NCI-H82 treated with DMSO at 0.1 percent for 48 hours (cell line): Measurements from ENCODE around the gene RASGEF1C.

Source experiments
- DNase-seq: peaks from one replicate; lab custom pipeline; 2025; ENCODE audit not compliant: unreplicated experiment; lab: John Stamatoyannopoulos, UW

The RASGEF1C gene

GRCh38 chr5:180180421-180180820 is 28.6 kb downstream of the RASGEF1C start:
- no peak for DNase-seq

GRCh38 chr5:180179442-180180420 is 29.3 kb downstream of the RASGEF1C start:
- no peak for DNase-seq

- DNase-seq: no peak
Observed at GRCh38 chr5:180178531-180179441, 30.2 kb downstream of the RASGEF1C start.

GRCh38 chr5:180176191-180176590 is 32.8 kb downstream of the RASGEF1C start:
- no peak for DNase-seq

- no peak for DNase-seq
Observed at GRCh38 chr5:180175015-180175431, 34.0 kb downstream of the RASGEF1C start.

GRCh38 chr5:180174587-180174972 is 34.4 kb downstream of the RASGEF1C start:
- DNase-seq: no peak

- no peak for DNase-seq
Observed at GRCh38 chr5:180173875-180174586, 35.0 kb downstream of the RASGEF1C start.

- DNase-seq: no peak
Observed at GRCh38 chr5:180173198-180173544, 35.8 kb downstream of the RASGEF1C start.

- peak; percentile 2 for DNase-seq
Observed at GRCh38 chr5:180172447-180173197, 36.4 kb downstream of the RASGEF1C start.

GRCh38 chr5:180171568-180172094 is 37.4 kb downstream of the RASGEF1C start:
- no peak for DNase-seq

- DNase-seq: no peak
Observed at GRCh38 chr5:180170810-180171567, 38.0 kb downstream of the RASGEF1C start.

GRCh38 chr5:180170106-180170809 is 38.8 kb downstream of the RASGEF1C start:
- no peak for DNase-seq

- DNase-seq: no peak
Observed at GRCh38 chr5:180169248-180170105, 39.5 kb downstream of the RASGEF1C start.

GRCh38 chr5:180168758-180169157 is 40.3 kb downstream of the RASGEF1C start:
- no peak for DNase-seq

GRCh38 chr5:180166176-180166575 is 42.8 kb downstream of the RASGEF1C start:
- no peak for DNase-seq

GRCh38 chr5:180162304-180162661 is 46.7 kb downstream of the RASGEF1C start:
- DNase-seq: no peak

GRCh38 chr5:180161420-180162303 is 47.3 kb downstream of the RASGEF1C start:
- DNase-seq: no peak
